PFSK-1 (cell line): ENCODE results near the gene UFC1.

Experiments
- POLR2AphosphoS5 ChIP-seq: IDR thresholded peaks from 2 replicates; pipeline ENCODE4 v1.6.1; 2012; ENCODE audit warnings: low read depth, mild to moderate bottlenecking, control low read depth, low read length, moderate library complexity
- REST ChIP-seq, 2 experiments: IDR thresholded peaks; 2 replicates each; pipeline versions ENCODE4 v1.6.1 to v1.8.0; 2011 to 2012; ENCODE audit warnings: low read depth in 2 of 2, low read length in 2 of 2, control low read depth in 1 of 2, inconsistent platforms in 1 of 2, mild to moderate bottlenecking in 1 of 2, moderate library complexity in 1 of 2; ENCODE audit not compliant: insufficient read depth in 1 of 2
- TAF1 ChIP-seq: IDR thresholded peaks from 2 replicates; pipeline ENCODE4 v1.6.1; 2012; ENCODE audit warnings: low read length, control low read depth, borderline replicate concordance; ENCODE audit not compliant: insufficient read depth

GRCh38 chr1:161199506-161200139 is 45.8 kb downstream of the UFC1 start:
- TF ChIP-seq POLR2AphosphoS5 (no peak), TAF1 (no peak), REST (IDR thresholded peaks at IDR 0.05; ENCODE audit: insufficient read depth in 1 of 2, low read depth in 2 of 2, low read length in 2 of 2) (no peak)
